Measurements from ENCODE around the gene SRXN1.

The SRXN1 gene

DNA sequence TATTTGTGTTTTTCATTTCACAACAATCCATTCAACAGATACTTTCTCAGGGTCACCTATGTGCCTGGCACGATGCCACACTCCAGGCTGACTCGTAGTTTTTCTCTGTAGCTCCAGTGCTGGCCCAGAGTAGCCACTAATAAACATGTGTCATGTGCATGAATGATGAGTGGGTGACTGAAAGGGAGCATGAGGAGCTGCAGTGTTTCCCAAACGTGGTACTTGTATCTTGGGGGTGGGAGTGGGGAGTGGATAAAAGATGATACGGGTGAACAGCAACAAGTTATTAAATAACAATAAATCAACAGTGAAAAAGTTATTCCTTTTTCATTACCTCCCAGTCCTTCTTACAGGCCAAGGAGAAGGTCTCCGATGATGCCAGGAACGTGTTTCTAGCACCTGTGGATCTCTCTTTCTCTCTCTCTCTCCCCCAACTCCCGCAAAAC, 17.1 kb downstream of the SRXN1 start:
- CTCF ChIA-PET: interaction anchor here (0.8 to 2.3 kb wide), 2 partner anchors 10 to 33 kb away, joined by 3 to 12 read pairs; no protein-coding TSS in a partner anchor
- POLR2A ChIA-PET: no interaction called here
- no peak overlapping the region for H3K4me3 ChIP-seq (ENCODE audit: low read depth, low read length)
- no peak for TF ChIP-seq CTCF (IDR thresholded peaks at IDR 0.05; ENCODE audit: insufficient read depth, low read length, missing control alignments)
- no peak for DNase-seq (ENCODE audit: low read depth, low spot score)

DNA sequence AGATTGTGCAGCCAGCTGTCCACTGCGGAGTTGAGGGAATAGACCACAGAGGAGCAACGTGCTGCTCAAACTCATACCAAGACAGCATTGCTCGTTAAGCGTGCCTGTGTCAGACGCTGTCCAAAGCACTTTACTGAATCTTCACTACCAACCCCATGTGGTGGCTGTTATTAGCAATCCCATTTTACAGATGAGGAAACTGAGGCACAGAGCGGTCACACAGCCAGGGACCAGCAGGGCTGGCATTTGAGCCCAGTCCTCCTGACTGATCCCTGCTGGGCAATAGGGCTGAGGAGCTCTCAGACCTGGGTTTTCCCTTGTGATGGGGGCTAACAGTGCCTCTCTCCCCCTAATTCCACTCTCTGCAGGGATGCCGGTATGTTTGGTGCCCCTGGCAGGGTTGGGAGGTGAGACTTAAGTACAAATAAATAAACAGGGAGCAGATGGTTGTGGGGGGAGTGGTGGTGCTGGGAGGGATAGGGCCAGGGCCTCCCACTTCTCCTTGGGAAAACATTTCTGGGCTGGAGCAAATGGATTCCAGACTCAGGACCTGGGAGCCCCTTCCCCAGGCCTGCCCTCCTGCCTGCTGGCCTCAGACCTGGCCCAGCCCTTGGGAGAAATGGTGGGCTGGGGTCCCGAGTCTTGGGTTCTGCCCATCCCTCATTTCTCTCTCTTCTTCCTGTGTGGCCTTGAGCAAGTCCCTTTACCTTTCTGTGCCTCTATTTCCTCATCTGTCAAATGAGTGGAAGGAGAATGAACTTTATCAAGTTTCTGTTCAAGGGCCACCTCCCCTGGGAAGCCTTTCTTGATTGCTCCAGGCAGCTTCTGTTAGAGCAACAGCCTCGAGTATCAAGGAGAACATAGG, 17.7 kb downstream of the SRXN1 start:
- no peak for TF ChIP-seq CTCF (IDR thresholded peaks at IDR 0.05; ENCODE audit: insufficient read depth, low read length, missing control alignments)
- DNase-seq (ENCODE audit: low read depth, low spot score): no peak
- ChIA-PET POLR2A (no interaction called here), CTCF (interaction anchor here (0.8 to 1.3 kb wide), 3 partner anchors 10 to 33 kb away, joined by 3 to 6 read pairs (median 3); no protein-coding TSS in a partner anchor)
- H3K4me3 ChIP-seq (ENCODE audit: low read depth, low read length): no peak overlapping the region

DNA sequence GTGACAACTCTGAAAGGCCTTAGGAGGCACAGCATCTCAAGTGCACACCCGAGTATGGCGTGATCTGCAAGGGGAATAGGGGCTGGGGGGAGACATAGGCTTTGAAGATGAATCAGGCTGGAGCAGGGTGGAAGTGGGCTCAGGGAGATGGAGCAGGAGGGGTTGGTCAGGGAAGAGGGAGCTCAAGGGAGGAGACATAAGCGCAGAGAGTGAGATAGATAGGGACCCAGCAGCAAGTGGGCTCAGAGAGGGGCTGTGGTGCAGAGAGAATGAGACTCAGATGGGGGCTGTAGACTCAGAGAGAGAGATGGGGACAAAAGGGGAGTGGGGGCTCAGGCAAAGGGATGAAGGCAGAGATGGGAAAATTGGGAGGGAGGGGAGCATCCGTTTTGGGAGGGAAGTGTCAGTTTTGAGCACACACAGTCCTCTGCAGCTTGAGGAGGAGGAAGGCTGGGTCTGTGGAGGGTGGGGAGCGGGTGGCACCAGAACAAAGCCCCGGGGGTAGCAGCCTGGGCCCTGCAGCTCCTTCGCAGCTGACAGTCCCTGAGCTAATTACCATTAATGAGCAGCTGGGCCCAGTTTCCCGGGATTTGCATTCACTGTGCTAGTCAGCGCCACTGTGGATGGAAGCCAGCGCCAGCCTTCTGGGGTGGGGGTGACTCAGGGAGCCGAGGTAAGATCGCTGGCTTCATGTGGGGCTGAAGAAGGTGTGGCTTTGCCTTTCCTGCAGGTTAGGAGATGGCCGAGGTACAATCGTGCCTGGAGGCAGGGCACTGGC, 18.7 kb downstream of the SRXN1 start:
- ChIA-PET CTCF (interaction anchor here (1.0 to 1.3 kb wide), 2 partner anchors 11 to 12 kb away, joined by 3 to 6 read pairs; no protein-coding TSS in a partner anchor), POLR2A (no interaction called here)
- no peak overlapping the region for H3K4me3 ChIP-seq (ENCODE audit: low read depth, low read length)
- no peak for DNase-seq (ENCODE audit: low read depth, low spot score)
- no peak for TF ChIP-seq CTCF (IDR thresholded peaks at IDR 0.05; ENCODE audit: insufficient read depth, low read length, missing control alignments)

GRCh38 chr20:631101-631500, 21.9 kb downstream of the SRXN1 start:
- no peak overlapping the region for H3K4me3 ChIP-seq (ENCODE audit: low read depth, low read length)
- ChIA-PET CTCF (interaction anchor here (1.2 to 6.3 kb wide), 2 partner anchors 14 to 36 kb away, joined by 3 to 47 read pairs; no protein-coding TSS in a partner anchor), POLR2A (no interaction called here)
- no peak for TF ChIP-seq CTCF (IDR thresholded peaks at IDR 0.05; ENCODE audit: insufficient read depth, low read length, missing control alignments)
- no peak for DNase-seq (ENCODE audit: low read depth, low spot score)

DNA sequence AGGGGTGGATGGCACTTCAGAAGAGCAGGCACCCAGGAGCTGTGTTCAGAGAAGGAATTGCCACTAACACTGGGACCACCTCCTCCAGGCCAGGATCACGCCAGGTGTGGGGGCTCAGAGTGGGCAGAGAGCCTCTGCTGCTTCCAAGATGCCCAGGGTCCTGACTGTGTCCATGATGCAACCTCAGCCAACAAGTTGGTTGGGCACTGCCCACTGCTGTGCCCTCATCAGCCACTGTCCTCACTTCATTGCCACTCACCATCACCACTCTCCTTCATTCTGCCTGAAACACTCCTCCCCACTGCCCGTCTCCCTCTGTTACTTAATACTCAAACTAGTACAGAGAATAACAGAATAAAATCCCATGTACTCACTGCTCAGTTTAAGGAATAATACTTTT, 26.4 kb downstream of the SRXN1 start:
- ChIA-PET CTCF (interaction anchor here (6.3 kb wide), 1 partner anchor 19 kb away, joined by 47 read pairs; no protein-coding TSS in a partner anchor), POLR2A (no interaction called here)
- no peak for TF ChIP-seq CTCF (IDR thresholded peaks at IDR 0.05; ENCODE audit: insufficient read depth, low read length, missing control alignments)
- no peak for DNase-seq (ENCODE audit: low read depth, low spot score)
- no peak overlapping the region for H3K4me3 ChIP-seq (ENCODE audit: low read depth, low read length)

Data from AG04449 (cell line).